ENCODE data around the gene MOB3A. TPM values are rescaled to one million over a fixed set of nuclear protein-coding genes. Genes with fewer than 3 reads are reported as not detected.
"Not testable (repeated sequence)": the region's sequence is repeated elsewhere in the genome, so short reads cannot be mapped to it uniquely, and the experiment has no call there.

Gene MOB3A
- total RNA-seq, 1 experiment from 2014 or later, result 11.7 TPM

- Mint-ChIP-seq H3K4me3 (ENCODE audit: unreplicated experiment) (peak overlapping the region; percentile 82), H3K4me1 (ENCODE audit: low read depth, unreplicated experiment) (no peaks in the 10 kb centered on the region), H3K36me3 (ENCODE audit: insufficient read depth, unreplicated experiment) (peaks cover 61% of the 10 kb centered on the region), H3K9me3 (ENCODE audit: unreplicated experiment) (no peaks in the 10 kb centered on the region), H3K27ac (ENCODE audit: unreplicated experiment) (peak overlapping the region; percentile 53), H3K27me3 (ENCODE audit: insufficient read depth, unreplicated experiment) (no peaks in the 10 kb centered on the region)
- Histone ChIP-seq H3K36me3 (ENCODE audit: control insufficient read depth, insufficient read depth, low read length) (no peaks in the 10 kb centered on the region), H3K4me3 (ENCODE audit: low read depth, low read length) (no peak overlapping the region), H3K27me3 (replicated peaks; ENCODE audit: control insufficient read depth, insufficient read depth, low read length) (no peaks in the 10 kb centered on the region), H3K9me3 (no peaks in the 10 kb centered on the region), H3K4me1 (peaks cover 8% of the 10 kb centered on the region)
- no peak for DNase-seq
- intact Hi-C loops (cut with micrococcal nuclease; ENCODE audit: unreplicated experiment), result loop anchor here (2.0 to 5.0 kb wide), 2 partner anchors 36 to 53 kb away; partner anchors contain the start of gene AP3D1
- no TSS peak for BruUV-seq (replicated peaks)
- ChIA-PET CTCF (no interaction called here), POLR2A (no interaction called here)
- TF ChIP-seq CTCF (IDR thresholded peaks at IDR 0.05; ENCODE audit: insufficient read depth in 1 of 2, low read depth in 1 of 2, low read length in 1 of 2, severe bottlenecking in 1 of 2, unreplicated experiment in 1 of 2), result no peak
Observed at GRCh38 chr19:2097886-2098327, 1.8 kb upstream of the MOB3A start.

GRCh38 chr19:2097203-2097885 is 1.2 kb upstream of the MOB3A start:
- H3K4me1 Mint-ChIP-seq (ENCODE audit: low read depth, unreplicated experiment), result no peaks in the 10 kb centered on the region
- no peaks in the 10 kb centered on the region for H3K36me3 ChIP-seq (ENCODE audit: control insufficient read depth, insufficient read depth, low read length)
- BruUV-seq (replicated peaks), result no TSS peak
- no peaks in the 10 kb centered on the region for H3K27me3 ChIP-seq (replicated peaks; ENCODE audit: control insufficient read depth, insufficient read depth, low read length)
- TF ChIP-seq CTCF (IDR thresholded peaks at IDR 0.05; ENCODE audit: insufficient read depth in 1 of 2, low read depth in 1 of 2, low read length in 1 of 2, severe bottlenecking in 1 of 2, unreplicated experiment in 1 of 2), result no peak
- peak in 1 of 2 experiments; percentile 11 for DNase-seq
- H3K27ac Mint-ChIP-seq (ENCODE audit: unreplicated experiment), result peak overlapping the region; percentile 53
- H3K9me3 Mint-ChIP-seq (ENCODE audit: unreplicated experiment), result no peaks in the 10 kb centered on the region
- H3K4me3 ChIP-seq (ENCODE audit: low read depth, low read length), result peak overlapping the region; percentile 47
- no peaks in the 10 kb centered on the region for H3K27me3 Mint-ChIP-seq (ENCODE audit: insufficient read depth, unreplicated experiment)
- H3K4me3 Mint-ChIP-seq (ENCODE audit: unreplicated experiment), result peak overlapping the region; percentile 82
- ChIA-PET POLR2A (no interaction called here), CTCF (no interaction called here)
- peaks cover 8% of the 10 kb centered on the region for H3K4me1 ChIP-seq
- intact Hi-C loops (cut with micrococcal nuclease; ENCODE audit: unreplicated experiment), result loop anchor here (2.0 to 5.0 kb wide), 2 partner anchors 35 to 53 kb away; partner anchors contain the start of gene AP3D1
- peaks cover 61% of the 10 kb centered on the region for H3K36me3 Mint-ChIP-seq (ENCODE audit: insufficient read depth, unreplicated experiment)
- no peaks in the 10 kb centered on the region for H3K9me3 ChIP-seq

GRCh38 chr19:2096480-2097202 is 515 bp upstream of the MOB3A start, which contains the start of gene IZUMO4:
Gene IZUMO4, plus strand, starts transcription at chr19:2096915. Its CDS starts 31 bp downstream, at chr19:2096946.
- peak within 1 kb of the TSS; percentile 82 for H3K4me3 Mint-ChIP-seq (ENCODE audit: unreplicated experiment)
- Histone ChIP-seq H3K27me3 (replicated peaks; ENCODE audit: control insufficient read depth, insufficient read depth, low read length) (no peaks in the 10 kb centered on the region), H3K4me1 (peaks cover 8% of the 10 kb centered on the region), H3K4me3 (ENCODE audit: low read depth, low read length) (peak within 1 kb of the TSS; percentile 69), H3K36me3 (ENCODE audit: control insufficient read depth, insufficient read depth, low read length) (no peaks in the 10 kb centered on the region), H3K9me3 (no peaks in the 10 kb centered on the region)
- no peaks in the 10 kb centered on the region for H3K9me3 Mint-ChIP-seq (ENCODE audit: unreplicated experiment)
- H3K27ac Mint-ChIP-seq (ENCODE audit: unreplicated experiment), result peak within 1 kb of the TSS; percentile 88
- BruUV-seq (replicated peaks), result no TSS peak
- H3K4me1 Mint-ChIP-seq (ENCODE audit: low read depth, unreplicated experiment), result no peaks in the 10 kb centered on the region
- CTCF ChIA-PET, result no interaction called here
- intact Hi-C loops (cut with micrococcal nuclease; ENCODE audit: unreplicated experiment), result loop anchor here (2.0 to 5.0 kb wide), 2 partner anchors 34 to 54 kb away; partner anchors contain the start of gene AP3D1
- H3K36me3 Mint-ChIP-seq (ENCODE audit: insufficient read depth, unreplicated experiment), result peaks cover 54% of the 10 kb centered on the region
- POLR2A ChIA-PET, result interaction anchor here (0.9 kb wide), 1 partner anchor 36 kb away, joined by 3 read pairs; no protein-coding TSS in a partner anchor
- TF ChIP-seq CTCF (IDR thresholded peaks at IDR 0.05; ENCODE audit: insufficient read depth in 1 of 2, low read depth in 1 of 2, low read length in 1 of 2, severe bottlenecking in 1 of 2, unreplicated experiment in 1 of 2), result peak in 1 of 2 experiments; percentile 28
- DNase-seq, result peak; percentile 97 to 98
- no peaks in the 10 kb centered on the region for H3K27me3 Mint-ChIP-seq (ENCODE audit: insufficient read depth, unreplicated experiment)

GRCh38 chr19:2091926-2092525 is 4.1 kb downstream of the MOB3A start:
- intact Hi-C loops (cut with micrococcal nuclease; ENCODE audit: unreplicated experiment); H3K4me1 Mint-ChIP-seq (ENCODE audit: low read depth, unreplicated experiment); H3K4me1 ChIP-seq: not testable (repeated sequence)

More at GRCh38 chr19:2091926-2092525, 4.1 kb downstream of the MOB3A start:
- H3K9me3 ChIP-seq; POLR2A ChIA-PET; H3K4me3 Mint-ChIP-seq (ENCODE audit: unreplicated experiment); H3K9me3 Mint-ChIP-seq (ENCODE audit: unreplicated experiment); H3K36me3 ChIP-seq (ENCODE audit: control insufficient read depth, insufficient read depth, low read length); H3K27me3 ChIP-seq (replicated peaks; ENCODE audit: control insufficient read depth, insufficient read depth, low read length); H3K27me3 Mint-ChIP-seq (ENCODE audit: insufficient read depth, unreplicated experiment); DNase-seq; BruUV-seq (replicated peaks); H3K4me3 ChIP-seq (ENCODE audit: low read depth, low read length); H3K27ac Mint-ChIP-seq (ENCODE audit: unreplicated experiment): not testable (repeated sequence)
- CTCF ChIA-PET, result interaction anchor here (0.7 kb wide), 3 partner anchors 30 to 251 kb away, joined by 4 to 10 read pairs (median 6); no protein-coding TSS in a partner anchor
- peaks cover 15% of the 10 kb centered on the region for H3K36me3 Mint-ChIP-seq (ENCODE audit: insufficient read depth, unreplicated experiment)

Measured in Caco-2 (cell line).